ENCODE results near the gene PBX4. TPM values are rescaled to one million over a fixed set of nuclear protein-coding genes. Genes with fewer than 3 reads are reported as not detected.

PBX4 gene
- total and polyA plus RNA-seq, 2 of the 8 experiments (the other 6 are each of a cell fraction or from before 2014, with no cell fraction given), result 3.4 to 3.8 TPM

DNA sequence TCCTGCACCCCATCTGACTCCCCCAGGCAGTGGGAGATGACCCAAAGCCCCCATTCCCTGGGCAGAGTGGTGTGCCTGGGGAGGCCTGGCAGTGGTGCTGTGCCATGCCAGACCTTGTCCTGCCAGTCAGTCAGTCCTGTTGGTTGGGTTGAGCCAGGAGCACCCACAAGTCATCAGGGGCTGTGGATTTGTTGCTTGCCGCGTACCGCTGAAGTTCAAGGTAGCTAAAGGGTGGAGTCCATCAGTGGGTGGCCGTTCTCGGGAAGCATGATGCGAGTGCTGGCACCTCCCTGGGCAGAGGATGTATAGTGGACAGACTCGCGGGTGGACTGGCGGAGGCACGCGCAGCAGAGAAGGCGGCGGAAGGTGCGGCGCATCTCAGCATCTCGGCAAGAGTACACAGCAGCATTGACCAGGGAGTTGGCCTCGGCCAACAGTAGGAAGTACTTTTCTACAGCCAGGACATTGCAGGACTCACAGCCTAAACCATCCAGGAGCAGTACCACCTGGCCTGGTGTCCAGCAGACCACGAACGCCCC is 5.6 kb upstream of the PBX4 start:
- Histone ChIP-seq H3K4me1 (replicated peaks in 1 of 4; ENCODE audit: control insufficient read depth in 3 of 4, insufficient read depth in 4 of 4, low read length in 3 of 4) (peaks cover 0 to 11% (median 8%) of the 10 kb centered on the region in 4 experiments; a peak in 5 of 7 replicates), H2BK15ac (ENCODE audit: low read length) (no peak overlapping the region), H3K4me2 (ENCODE audit: insufficient read depth in 1 of 2, low read depth in 2 of 2, low read length in 2 of 2) (no peak overlapping the region), H3K4me3 (ENCODE audit: extremely low read depth in 1 of 4, insufficient read depth in 2 of 4, low read depth in 3 of 4, low read length in 4 of 4) (no peak overlapping the region), H4K20me1 (replicated peaks in 1 of 2; ENCODE audit: control insufficient read depth in 1 of 2, insufficient read depth in 2 of 2, low read length in 2 of 2) (peaks cover 3 to 14% of the 10 kb centered on the region in 2 experiments), H2BK12ac (ENCODE audit: low read depth, low read length) (no peak overlapping the region), H2AFZ (ENCODE audit: low read length) (no peak overlapping the region), H3K18ac (ENCODE audit: extremely low read depth, low read length) (no peak overlapping the region), H3K79me2 (ENCODE audit: control insufficient read depth in 1 of 2, insufficient read depth in 2 of 2, low read length in 2 of 2) (peaks cover 0 to 18% of the 10 kb centered on the region in 2 experiments; a peak in 3 of 4 replicates), H3K79me1 (ENCODE audit: low read depth, low read length) (peaks cover 8% of the 10 kb centered on the region), H4K8ac (ENCODE audit: extremely low read depth, insufficient read depth, low read length) (peak overlapping the region; percentile 14; the same call in 1 of the 2 replicates), H3K14ac (ENCODE audit: insufficient read length) (no peak overlapping the region), H3K9me3 (ENCODE audit: insufficient read depth in 2 of 2, low read depth in 1 of 2, low read length in 1 of 2) (no peaks in the 10 kb centered on the region), H2AK5ac (ENCODE audit: low read depth, low read length) (no peak overlapping the region), H3K27me3 (replicated peaks in 1 of 4; ENCODE audit: control insufficient read depth in 3 of 4, extremely low read depth in 1 of 4, insufficient read depth in 3 of 4, low read length in 3 of 4) (no peaks in the 10 kb centered on the region; a peak in 1 of 7 replicates), H3K36me3 (ENCODE audit: control insufficient read depth in 2 of 4, insufficient read depth in 4 of 4, low read length in 3 of 4) (peaks cover 6 to 10% (median 8%) of the 10 kb centered on the region in 4 experiments; a peak in 7 of 8 replicates), H4K91ac (replicated peaks; ENCODE audit: insufficient read length, low read length) (no peak overlapping the region), H3K23me2 (ENCODE audit: low read depth, low read length) (peaks cover 10% of the 10 kb centered on the region), H3K56ac (replicated peaks; ENCODE audit: insufficient read length, low read depth, low read length) (no peak overlapping the region), H3K27ac (ENCODE audit: low read depth, low read length) (no peak overlapping the region), H3K9ac (replicated peaks in 1 of 4; ENCODE audit: extremely low read depth in 1 of 4, low read depth in 3 of 4, low read length in 3 of 4) (no peak overlapping the region), H3K23ac (ENCODE audit: insufficient read length) (no peak overlapping the region), H2BK120ac (replicated peaks; ENCODE audit: low read depth, low read length) (no peak overlapping the region), H2BK5ac (ENCODE audit: low read depth, low read length) (no peak overlapping the region), H4K5ac (ENCODE audit: insufficient read length, low read depth, low read length) (no peak overlapping the region), H2BK20ac (ENCODE audit: low read length) (no peak overlapping the region), H3K4ac (replicated peaks; ENCODE audit: insufficient read length, low read depth, low read length) (no peak overlapping the region)
- ChIA-PET POLR2A (ENCODE audit: partially characterized antibody) (interaction anchor here (0.7 to 0.9 kb wide), 2 partner anchors 38 to 73 kb away, joined by 3 to 4 read pairs; no protein-coding TSS in a partner anchor), CTCF (ENCODE audit: partially characterized antibody) (interaction anchor here (0.9 to 2.1 kb wide), 3 partner anchors 20 to 70 kb away, joined by 3 to 9 read pairs (median 6); no protein-coding TSS in a partner anchor)
- FAIRE-seq, result no peak
- DNase-seq (ENCODE audit: low read depth in 1 of 2, low spot score in 2 of 2), result no peak
- WGBS, 2 experiments (ENCODE audit: extremely low coverage in 1 of 2, insufficient coverage in 1 of 2, insufficient read length in 1 of 2, insufficient replicate concordance in 2 of 2, low coverage in 1 of 2, low lambda C conversion rate in 2 of 2, missing lambda C conversion rate in 1 of 2), result 94% methylated on average over 19 of the region's 19 CpGs; no CpG with 5 or more reads in 1 of the 2 experiments
- TF ChIP-seq GTF2F1 (IDR thresholded peaks at IDR 0.05; ENCODE audit: borderline replicate concordance, low read depth, low read length), result no peak
- TF ChIP-seq CREB1 (IDR thresholded peaks at IDR 0.05), result no peak
- TF ChIP-seq JUND (IDR thresholded peaks at IDR 0.05; ENCODE audit: low read length), result no peak
- TF ChIP-seq TCF12 (IDR thresholded peaks at IDR 0.05; ENCODE audit: low read depth, low read length), result no peak
